Body of pancreas (tissue), 4 donors: ENCODE results near the gene CLPTM1.

Source experiments
- POLR2A ChIP-seq, 3 donors: fragments of 450-650 bp; IDR thresholded peaks; one replicate each; pipeline ENCODE4 v1.6.1; 2016; ENCODE audit warnings: antibody characterized with exemption in 3 of 3, mild to moderate bottlenecking in 2 of 3
- TF ChIP-seq, protein P1 (sequence below), 7 experiments: fragments of 450-650 bp in 4 of 7; fragments of 200-600 bp in 3 of 7; sonication (generic) in 3 of 7; IDR thresholded peaks; one replicate each; pipeline ENCODE4 v1.5.1; 2016 to 2019; ENCODE audit warnings: antibody characterized with exemption in 7 of 7

DNA sequence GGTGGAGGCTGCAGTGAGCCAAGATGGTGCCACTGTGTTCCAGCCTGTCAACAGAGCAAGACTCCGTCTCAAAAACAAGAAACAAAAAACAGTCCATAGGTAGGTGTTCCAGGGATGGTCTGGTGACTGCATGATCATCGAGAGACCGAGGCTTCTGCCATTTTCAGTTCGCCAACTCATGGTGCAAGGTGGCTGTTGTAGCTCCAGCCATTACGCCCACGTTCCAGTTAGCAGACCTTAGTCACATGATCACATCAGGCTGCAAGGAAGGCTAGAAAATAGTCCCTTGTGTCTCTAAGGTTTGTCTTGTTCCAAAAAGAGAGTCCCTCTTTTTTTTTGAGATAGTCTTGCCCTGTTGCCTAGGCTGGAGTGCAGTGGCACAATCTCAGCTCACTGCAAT, 80.6 kb downstream of the CLPTM1 start:
- TF ChIP-seq POLR2A (IDR thresholded peaks at IDR 0.05): no peak
- TF ChIP-seq, protein P1, sequence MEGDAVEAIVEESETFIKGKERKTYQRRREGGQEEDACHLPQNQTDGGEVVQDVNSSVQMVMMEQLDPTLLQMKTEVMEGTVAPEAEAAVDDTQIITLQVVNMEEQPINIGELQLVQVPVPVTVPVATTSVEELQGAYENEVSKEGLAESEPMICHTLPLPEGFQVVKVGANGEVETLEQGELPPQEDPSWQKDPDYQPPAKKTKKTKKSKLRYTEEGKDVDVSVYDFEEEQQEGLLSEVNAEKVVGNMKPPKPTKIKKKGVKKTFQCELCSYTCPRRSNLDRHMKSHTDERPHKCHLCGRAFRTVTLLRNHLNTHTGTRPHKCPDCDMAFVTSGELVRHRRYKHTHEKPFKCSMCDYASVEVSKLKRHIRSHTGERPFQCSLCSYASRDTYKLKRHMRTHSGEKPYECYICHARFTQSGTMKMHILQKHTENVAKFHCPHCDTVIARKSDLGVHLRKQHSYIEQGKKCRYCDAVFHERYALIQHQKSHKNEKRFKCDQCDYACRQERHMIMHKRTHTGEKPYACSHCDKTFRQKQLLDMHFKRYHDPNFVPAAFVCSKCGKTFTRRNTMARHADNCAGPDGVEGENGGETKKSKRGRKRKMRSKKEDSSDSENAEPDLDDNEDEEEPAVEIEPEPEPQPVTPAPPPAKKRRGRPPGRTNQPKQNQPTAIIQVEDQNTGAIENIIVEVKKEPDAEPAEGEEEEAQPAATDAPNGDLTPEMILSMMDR (IDR thresholded peaks at IDR 0.05): no peak
